Measurements from ENCODE around the gene AKNA. TPM values are rescaled to one million over a fixed set of nuclear protein-coding genes. Genes with fewer than 3 reads are reported as not detected.

Gene AKNA
- total and polyA plus RNA-seq, 4 donors = 29.5 to 79.5 (median 48.6) TPM

GRCh38 chr9:114313186-114313585 is 74.6 kb downstream of the AKNA start:
- H3K9ac ChIP-seq (ENCODE audit: insufficient read depth in 1 of 2, low read length in 2 of 2) = no peak overlapping the region
- TF ChIP-seq, protein P1, sequence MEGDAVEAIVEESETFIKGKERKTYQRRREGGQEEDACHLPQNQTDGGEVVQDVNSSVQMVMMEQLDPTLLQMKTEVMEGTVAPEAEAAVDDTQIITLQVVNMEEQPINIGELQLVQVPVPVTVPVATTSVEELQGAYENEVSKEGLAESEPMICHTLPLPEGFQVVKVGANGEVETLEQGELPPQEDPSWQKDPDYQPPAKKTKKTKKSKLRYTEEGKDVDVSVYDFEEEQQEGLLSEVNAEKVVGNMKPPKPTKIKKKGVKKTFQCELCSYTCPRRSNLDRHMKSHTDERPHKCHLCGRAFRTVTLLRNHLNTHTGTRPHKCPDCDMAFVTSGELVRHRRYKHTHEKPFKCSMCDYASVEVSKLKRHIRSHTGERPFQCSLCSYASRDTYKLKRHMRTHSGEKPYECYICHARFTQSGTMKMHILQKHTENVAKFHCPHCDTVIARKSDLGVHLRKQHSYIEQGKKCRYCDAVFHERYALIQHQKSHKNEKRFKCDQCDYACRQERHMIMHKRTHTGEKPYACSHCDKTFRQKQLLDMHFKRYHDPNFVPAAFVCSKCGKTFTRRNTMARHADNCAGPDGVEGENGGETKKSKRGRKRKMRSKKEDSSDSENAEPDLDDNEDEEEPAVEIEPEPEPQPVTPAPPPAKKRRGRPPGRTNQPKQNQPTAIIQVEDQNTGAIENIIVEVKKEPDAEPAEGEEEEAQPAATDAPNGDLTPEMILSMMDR (IDR thresholded peaks at IDR 0.05; ENCODE audit: control extremely low read depth, extremely low read depth) = no peak
- H3K27me3 ChIP-seq (ENCODE audit: control insufficient read depth in 3 of 3, insufficient read depth in 3 of 3, low read length in 2 of 3) = no peaks in the 10 kb centered on the region
- 83 to 89% methylated on average over 8 of the region's 8 CpGs for WGBS, 2 donors
- no peaks in the 10 kb centered on the region for H3K4me1 ChIP-seq (ENCODE audit: control insufficient read depth in 5 of 5, insufficient read depth in 5 of 5, low read length in 5 of 5)
- H3K27ac ChIP-seq (ENCODE audit: low read depth in 1 of 2, low read length in 1 of 2) = no peak overlapping the region
- peaks cover 1 to 19% (median 7%) of the 10 kb centered on the region in 4 donors for H3K36me3 ChIP-seq (ENCODE audit: control insufficient read depth in 4 of 4, insufficient read depth in 4 of 4, low read length in 4 of 4)
- no peak for ATAC-seq (ENCODE audit: insufficient read depth, low FRiP score)
- no peak overlapping the region for H3K4me3 ChIP-seq
- DNase-seq = no peak
- no peaks in the 10 kb centered on the region for H3K9me3 ChIP-seq (ENCODE audit: control insufficient read depth in 4 of 4, insufficient read depth in 3 of 4, low read length in 3 of 4)

DNA sequence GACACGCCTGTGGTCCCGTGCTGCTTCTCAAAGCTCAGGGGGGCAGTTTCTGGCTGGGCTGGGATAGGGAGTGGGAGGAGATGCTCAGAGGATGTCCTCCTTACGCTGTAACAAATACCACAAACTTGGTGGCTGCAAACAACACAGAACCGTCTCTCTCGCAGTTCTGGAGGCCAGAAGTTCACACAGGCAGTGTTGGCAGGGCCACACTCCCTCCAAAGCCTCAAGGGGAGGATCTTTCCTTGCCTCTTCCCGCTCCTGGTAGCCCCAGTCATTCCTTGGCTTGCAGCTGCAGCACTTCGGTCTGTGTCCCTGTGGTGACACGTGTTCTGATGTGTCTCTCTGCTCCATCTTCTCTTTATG is 75.3 kb downstream of the AKNA start:
- Histone ChIP-seq H3K27ac (ENCODE audit: low read depth in 1 of 2, low read length in 1 of 2) (no peak overlapping the region), H3K27me3 (ENCODE audit: control insufficient read depth in 3 of 3, insufficient read depth in 3 of 3, low read length in 2 of 3) (no peaks in the 10 kb centered on the region), H3K4me1 (ENCODE audit: control insufficient read depth in 5 of 5, insufficient read depth in 5 of 5, low read length in 5 of 5) (no peaks in the 10 kb centered on the region), H3K9ac (ENCODE audit: insufficient read depth in 1 of 2, low read length in 2 of 2) (no peak overlapping the region), H3K36me3 (ENCODE audit: control insufficient read depth in 4 of 4, insufficient read depth in 4 of 4, low read length in 4 of 4) (peaks cover 1 to 26% (median 11%) of the 10 kb centered on the region in 4 donors), H3K4me3 (no peak overlapping the region), H3K9me3 (ENCODE audit: control insufficient read depth in 4 of 4, insufficient read depth in 3 of 4, low read length in 3 of 4) (no peaks in the 10 kb centered on the region)
- 79 to 81% methylated on average over 8 of the region's 8 CpGs for WGBS, 2 donors
- DNase-seq (no peak), ATAC-seq (ENCODE audit: insufficient read depth, low FRiP score) (no peak)
- TF ChIP-seq, protein P1 (IDR thresholded peaks at IDR 0.05; ENCODE audit: control extremely low read depth, extremely low read depth) = no peak

DNA sequence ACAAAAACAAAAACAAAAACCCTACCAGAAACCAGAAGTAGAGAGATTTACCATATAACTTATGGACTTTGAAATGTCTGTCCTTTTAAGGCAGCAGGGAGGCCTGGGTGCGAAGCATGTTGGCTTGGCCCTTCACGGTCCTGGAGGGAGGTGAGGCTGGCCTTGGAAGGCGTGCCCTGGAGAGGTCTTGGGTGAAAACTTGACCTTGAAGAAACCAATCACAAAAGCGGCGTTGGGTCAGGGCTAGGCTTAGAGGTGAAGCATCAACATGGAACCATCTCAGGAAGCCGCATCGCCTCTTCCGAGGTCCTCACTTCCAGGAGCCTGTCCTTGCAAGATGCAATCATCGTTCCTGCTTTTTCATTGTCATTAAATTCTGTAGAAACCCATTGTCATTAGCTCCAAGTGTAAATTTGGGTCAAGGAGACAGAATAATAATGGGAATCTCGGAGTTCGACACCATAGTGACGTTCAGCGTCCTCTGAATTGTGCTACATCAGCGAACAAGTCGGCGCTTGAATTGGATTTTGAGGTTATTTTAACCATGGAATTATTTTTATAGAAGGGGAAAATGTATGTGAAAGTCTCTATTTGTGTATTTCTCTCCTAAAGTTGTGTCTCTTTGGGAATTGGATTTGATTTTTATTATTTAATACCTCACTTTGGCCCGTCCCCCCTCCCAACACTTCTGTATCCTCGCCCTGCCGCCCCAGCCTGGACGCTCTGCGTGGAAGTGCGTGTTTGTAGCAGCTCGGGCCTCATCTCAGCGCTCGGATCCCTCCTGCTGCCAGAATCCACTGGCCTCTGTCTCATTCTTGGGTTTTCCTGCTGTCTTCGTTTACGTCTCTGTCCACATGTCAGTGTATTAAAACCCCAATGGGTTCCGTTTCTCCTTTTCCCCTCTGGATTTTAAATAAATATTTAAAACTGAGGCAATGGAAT is 75.9 kb downstream of the AKNA start:
- DNase-seq (no peak), ATAC-seq (ENCODE audit: insufficient read depth, low FRiP score) (no peak)
- no peak overlapping the region for H3K9ac ChIP-seq (ENCODE audit: insufficient read depth in 1 of 2, low read length in 2 of 2)
- H3K4me3 ChIP-seq = no peak overlapping the region
- H3K27ac ChIP-seq (ENCODE audit: low read depth in 1 of 2, low read length in 1 of 2) = no peak overlapping the region
- H3K27me3 ChIP-seq (ENCODE audit: control insufficient read depth in 3 of 3, insufficient read depth in 3 of 3, low read length in 2 of 3) = no peaks in the 10 kb centered on the region
- H3K4me1 ChIP-seq (ENCODE audit: control insufficient read depth in 5 of 5, insufficient read depth in 5 of 5, low read length in 5 of 5) = no peaks in the 10 kb centered on the region
- WGBS, 2 donors = 91 to 92% methylated on average over 28 of the region's 28 CpGs
- H3K36me3 ChIP-seq (ENCODE audit: control insufficient read depth in 4 of 4, insufficient read depth in 4 of 4, low read length in 4 of 4) = peaks cover 1 to 29% (median 12%) of the 10 kb centered on the region in 4 donors
- H3K9me3 ChIP-seq (ENCODE audit: control insufficient read depth in 4 of 4, insufficient read depth in 3 of 4, low read length in 3 of 4) = no peaks in the 10 kb centered on the region
- TF ChIP-seq, protein P1 (IDR thresholded peaks at IDR 0.05; ENCODE audit: control extremely low read depth, extremely low read depth) = no peak

Data from lung (tissue), 12 donors.